ENCODE results near the gene MAD1L1. TPM values are rescaled to one million over a fixed set of nuclear protein-coding genes. Genes with fewer than 3 reads are reported as not detected.

MAD1L1 gene
- total RNA-seq, 1 donor from 2014 or later = 56.2 TPM

GRCh38 chr7:2228921-2229320 lies 3.8 kb downstream of the MAD1L1 start:
- Mint-ChIP-seq H3K9me3 (no peaks in the 10 kb centered on the region), H3K27me3 (ENCODE audit: insufficient read depth) (no peaks in the 10 kb centered on the region), H3K4me3 (no peak overlapping the region), H3K27ac (no peak overlapping the region), H3K36me3 (ENCODE audit: low read depth) (peaks cover 23% of the 10 kb centered on the region), H3K4me1 (ENCODE audit: low read depth) (peaks cover 15% of the 10 kb centered on the region)
- intact Hi-C loops (cut with micrococcal nuclease) = no loop called here
- no peak for DNase-seq (ENCODE audit: low spot score)

- no peak overlapping the region for H3K4me3 Mint-ChIP-seq
- DNase-seq (ENCODE audit: low spot score) = no peak
- peaks cover 23% of the 10 kb centered on the region for H3K36me3 Mint-ChIP-seq (ENCODE audit: low read depth)
- peaks cover 6% of the 10 kb centered on the region for H3K4me1 Mint-ChIP-seq (ENCODE audit: low read depth)
- no peaks in the 10 kb centered on the region for H3K27me3 Mint-ChIP-seq (ENCODE audit: insufficient read depth)
- no peak overlapping the region for H3K27ac Mint-ChIP-seq
- H3K9me3 Mint-ChIP-seq = no peaks in the 10 kb centered on the region
- intact Hi-C loops (cut with micrococcal nuclease) = no loop called here
Observed at GRCh38 chr7:2227699-2228098, 5.0 kb downstream of the MAD1L1 start.

GRCh38 chr7:2225830-2226229 lies 6.9 kb downstream of the MAD1L1 start:
- intact Hi-C loops (cut with micrococcal nuclease) = no loop called here
- Mint-ChIP-seq H3K36me3 (ENCODE audit: low read depth) (peaks cover 24% of the 10 kb centered on the region), H3K27ac (no peak overlapping the region), H3K9me3 (no peaks in the 10 kb centered on the region), H3K4me3 (no peak overlapping the region), H3K27me3 (ENCODE audit: insufficient read depth) (no peaks in the 10 kb centered on the region), H3K4me1 (ENCODE audit: low read depth) (no peaks in the 10 kb centered on the region)
- no peak for DNase-seq (ENCODE audit: low spot score)

- H3K36me3 Mint-ChIP-seq (ENCODE audit: low read depth) = peaks cover 24% of the 10 kb centered on the region
- no peak for DNase-seq (ENCODE audit: low spot score)
- no peaks in the 10 kb centered on the region for H3K9me3 Mint-ChIP-seq
- intact Hi-C loops (cut with micrococcal nuclease) = no loop called here
- no peak overlapping the region for H3K4me3 Mint-ChIP-seq
- H3K27me3 Mint-ChIP-seq (ENCODE audit: insufficient read depth) = no peaks in the 10 kb centered on the region
- no peak overlapping the region for H3K27ac Mint-ChIP-seq
- H3K4me1 Mint-ChIP-seq (ENCODE audit: low read depth) = no peaks in the 10 kb centered on the region
Observed at GRCh38 chr7:2225336-2225735, 7.4 kb downstream of the MAD1L1 start.

- Mint-ChIP-seq H3K27ac (no peak overlapping the region), H3K4me1 (ENCODE audit: low read depth) (no peaks in the 10 kb centered on the region), H3K4me3 (no peak overlapping the region), H3K9me3 (no peaks in the 10 kb centered on the region), H3K36me3 (ENCODE audit: low read depth) (peaks cover 24% of the 10 kb centered on the region), H3K27me3 (ENCODE audit: insufficient read depth) (no peaks in the 10 kb centered on the region)
- no peak for DNase-seq (ENCODE audit: low spot score)
- intact Hi-C loops (cut with micrococcal nuclease) = no loop called here
Observed at GRCh38 chr7:2224934-2225333, 7.8 kb downstream of the MAD1L1 start.

- Mint-ChIP-seq H3K9me3 (no peaks in the 10 kb centered on the region), H3K27ac (no peak overlapping the region), H3K36me3 (ENCODE audit: low read depth) (peaks cover 22% of the 10 kb centered on the region), H3K27me3 (ENCODE audit: insufficient read depth) (no peaks in the 10 kb centered on the region), H3K4me3 (no peak overlapping the region), H3K4me1 (ENCODE audit: low read depth) (no peaks in the 10 kb centered on the region)
- intact Hi-C loops (cut with micrococcal nuclease) = no loop called here
- DNase-seq (ENCODE audit: low spot score) = no peak
Observed at GRCh38 chr7:2224491-2224928, 8.2 kb downstream of the MAD1L1 start.

- no peaks in the 10 kb centered on the region for H3K27me3 Mint-ChIP-seq (ENCODE audit: insufficient read depth)
- intact Hi-C loops (cut with micrococcal nuclease) = no loop called here
- no peaks in the 10 kb centered on the region for H3K9me3 Mint-ChIP-seq
- H3K27ac Mint-ChIP-seq = no peak overlapping the region
- no peak overlapping the region for H3K4me3 Mint-ChIP-seq
- no peak for DNase-seq (ENCODE audit: low spot score)
- peaks cover 23% of the 10 kb centered on the region for H3K36me3 Mint-ChIP-seq (ENCODE audit: low read depth)
- H3K4me1 Mint-ChIP-seq (ENCODE audit: low read depth) = no peaks in the 10 kb centered on the region
Observed at GRCh38 chr7:2223321-2223720, 9.4 kb downstream of the MAD1L1 start.

- H3K27ac Mint-ChIP-seq = no peak overlapping the region
- no peaks in the 10 kb centered on the region for H3K27me3 Mint-ChIP-seq (ENCODE audit: insufficient read depth)
- intact Hi-C loops (cut with micrococcal nuclease) = no loop called here
- no peaks in the 10 kb centered on the region for H3K4me1 Mint-ChIP-seq (ENCODE audit: low read depth)
- H3K4me3 Mint-ChIP-seq = no peak overlapping the region
- no peak for DNase-seq (ENCODE audit: low spot score)
- peaks cover 24% of the 10 kb centered on the region for H3K36me3 Mint-ChIP-seq (ENCODE audit: low read depth)
- no peaks in the 10 kb centered on the region for H3K9me3 Mint-ChIP-seq
Observed at GRCh38 chr7:2222516-2222915, 10.2 kb downstream of the MAD1L1 start.

GRCh38 chr7:2220954-2221353 lies 11.8 kb downstream of the MAD1L1 start:
- Mint-ChIP-seq H3K36me3 (ENCODE audit: low read depth) (peaks cover 25% of the 10 kb centered on the region), H3K27ac (no peak overlapping the region), H3K4me3 (no peak overlapping the region), H3K9me3 (no peaks in the 10 kb centered on the region), H3K27me3 (ENCODE audit: insufficient read depth) (no peaks in the 10 kb centered on the region), H3K4me1 (ENCODE audit: low read depth) (no peaks in the 10 kb centered on the region)
- intact Hi-C loops (cut with micrococcal nuclease) = no loop called here
- DNase-seq (ENCODE audit: low spot score) = no peak

GRCh38 chr7:2220506-2220905 lies 12.2 kb downstream of the MAD1L1 start:
- H3K27me3 Mint-ChIP-seq (ENCODE audit: insufficient read depth) = no peaks in the 10 kb centered on the region
- H3K9me3 Mint-ChIP-seq = no peaks in the 10 kb centered on the region
- DNase-seq (ENCODE audit: low spot score) = no peak
- no peaks in the 10 kb centered on the region for H3K4me1 Mint-ChIP-seq (ENCODE audit: low read depth)
- no peak overlapping the region for H3K4me3 Mint-ChIP-seq
- intact Hi-C loops (cut with micrococcal nuclease) = no loop called here
- no peak overlapping the region for H3K27ac Mint-ChIP-seq
- H3K36me3 Mint-ChIP-seq (ENCODE audit: low read depth) = peaks cover 25% of the 10 kb centered on the region

GRCh38 chr7:2220030-2220429 lies 12.7 kb downstream of the MAD1L1 start:
- peaks cover 23% of the 10 kb centered on the region for H3K36me3 Mint-ChIP-seq (ENCODE audit: low read depth)
- H3K4me3 Mint-ChIP-seq = no peak overlapping the region
- intact Hi-C loops (cut with micrococcal nuclease) = no loop called here
- H3K9me3 Mint-ChIP-seq = no peaks in the 10 kb centered on the region
- no peak for DNase-seq (ENCODE audit: low spot score)
- H3K27me3 Mint-ChIP-seq (ENCODE audit: insufficient read depth) = no peaks in the 10 kb centered on the region
- no peak overlapping the region for H3K27ac Mint-ChIP-seq
- H3K4me1 Mint-ChIP-seq (ENCODE audit: low read depth) = no peaks in the 10 kb centered on the region

GRCh38 chr7:2219606-2220005 lies 13.1 kb downstream of the MAD1L1 start:
- H3K4me3 Mint-ChIP-seq = no peak overlapping the region
- intact Hi-C loops (cut with micrococcal nuclease) = no loop called here
- no peak overlapping the region for H3K27ac Mint-ChIP-seq
- peaks cover 25% of the 10 kb centered on the region for H3K36me3 Mint-ChIP-seq (ENCODE audit: low read depth)
- no peaks in the 10 kb centered on the region for H3K4me1 Mint-ChIP-seq (ENCODE audit: low read depth)
- DNase-seq (ENCODE audit: low spot score) = no peak
- no peaks in the 10 kb centered on the region for H3K9me3 Mint-ChIP-seq
- no peaks in the 10 kb centered on the region for H3K27me3 Mint-ChIP-seq (ENCODE audit: insufficient read depth)

GRCh38 chr7:2219136-2219535 lies 13.6 kb downstream of the MAD1L1 start:
- no peaks in the 10 kb centered on the region for H3K4me1 Mint-ChIP-seq (ENCODE audit: low read depth)
- H3K27me3 Mint-ChIP-seq (ENCODE audit: insufficient read depth) = no peaks in the 10 kb centered on the region
- no peaks in the 10 kb centered on the region for H3K9me3 Mint-ChIP-seq
- no peak overlapping the region for H3K4me3 Mint-ChIP-seq
- intact Hi-C loops (cut with micrococcal nuclease) = no loop called here
- no peak overlapping the region for H3K27ac Mint-ChIP-seq
- peaks cover 23% of the 10 kb centered on the region for H3K36me3 Mint-ChIP-seq (ENCODE audit: low read depth)
- DNase-seq (ENCODE audit: low spot score) = no peak

GRCh38 chr7:2218444-2218785 lies 14.3 kb downstream of the MAD1L1 start:
- H3K4me3 Mint-ChIP-seq = no peak overlapping the region
- no peak overlapping the region for H3K27ac Mint-ChIP-seq
- intact Hi-C loops (cut with micrococcal nuclease) = no loop called here
- DNase-seq (ENCODE audit: low spot score) = no peak
- H3K9me3 Mint-ChIP-seq = no peaks in the 10 kb centered on the region
- H3K4me1 Mint-ChIP-seq (ENCODE audit: low read depth) = no peaks in the 10 kb centered on the region
- no peaks in the 10 kb centered on the region for H3K27me3 Mint-ChIP-seq (ENCODE audit: insufficient read depth)
- H3K36me3 Mint-ChIP-seq (ENCODE audit: low read depth) = peaks cover 24% of the 10 kb centered on the region
